GM21786 (cell line): ENCODE results near the gene USP2.

Experiments
- ATAC-seq: cut with Tn5 transposase; IDR thresholded peaks from one replicate; pipeline ENCODE4 v1.9.1; 2021; ENCODE audit not compliant: unreplicated experiment

The USP2 gene

DNA sequence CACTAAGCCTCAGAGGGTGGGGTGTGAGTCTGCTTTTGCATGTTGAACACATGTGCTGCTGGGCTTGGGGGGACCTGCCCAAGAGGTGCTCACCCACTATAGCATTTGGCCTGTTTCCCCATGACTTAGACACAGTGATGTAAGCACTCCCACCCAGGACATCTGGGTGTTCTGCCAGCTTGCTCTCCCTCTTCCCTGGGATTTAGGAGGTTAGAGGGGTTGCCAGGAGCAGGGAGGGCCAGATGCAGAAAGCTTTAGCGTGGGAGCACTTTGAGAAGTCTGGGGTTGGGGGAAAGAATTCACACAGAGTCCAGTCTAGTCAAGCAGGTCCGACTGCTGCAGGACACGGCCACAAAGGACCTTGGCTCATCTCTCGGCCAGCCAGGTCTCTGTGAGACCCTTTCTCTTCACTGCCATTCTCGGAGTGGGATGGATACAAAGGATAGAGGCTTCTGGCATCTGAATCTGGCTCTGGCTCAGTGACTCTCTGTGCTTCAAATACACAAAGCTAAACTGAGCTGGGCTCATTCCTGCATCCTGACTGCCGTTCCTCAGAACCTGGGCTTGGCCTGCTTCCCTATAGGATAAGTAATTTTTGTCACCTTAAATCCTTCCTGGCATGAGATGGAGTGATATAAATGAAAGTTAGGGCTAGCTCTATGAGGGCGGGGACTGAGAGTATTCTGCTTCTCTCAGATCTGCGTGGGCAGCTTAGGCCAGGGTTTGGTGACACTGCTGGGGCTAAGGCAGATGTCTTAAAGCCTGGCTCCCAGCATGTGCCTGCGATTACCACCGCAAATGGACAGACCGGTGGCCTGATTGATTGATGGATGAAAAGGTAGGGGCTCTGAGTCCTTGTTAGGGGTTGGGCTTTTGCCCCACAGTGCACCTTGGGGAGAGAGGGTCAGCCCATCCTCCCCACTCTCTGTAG lies 14.5 kb downstream of the USP2 start:
- no peak for ATAC-seq

DNA sequence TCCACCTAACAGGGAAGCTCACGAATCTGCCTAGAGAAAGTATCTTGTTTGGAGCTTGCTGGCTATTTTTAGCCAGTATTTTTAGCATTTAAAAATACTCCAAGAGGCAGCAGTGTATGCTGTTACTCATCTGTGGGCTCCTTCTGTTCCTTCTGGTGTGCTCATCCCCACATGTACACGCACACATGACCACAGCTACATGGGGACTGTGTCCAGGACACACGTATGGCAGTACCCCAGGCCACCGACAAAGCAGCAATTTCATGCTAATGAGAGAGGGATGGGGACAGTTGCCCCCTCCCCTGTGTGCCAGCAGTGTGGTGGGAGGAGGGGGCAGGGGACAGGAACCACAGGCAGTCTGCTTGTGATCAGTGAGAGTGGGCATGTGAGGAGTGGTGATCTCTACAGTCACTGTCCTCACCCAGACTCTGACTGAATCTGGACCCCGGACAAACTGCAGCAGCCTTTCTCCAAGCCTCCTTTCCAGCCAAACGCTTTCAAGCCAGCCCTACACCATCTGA lies 16.4 kb downstream of the USP2 start:
- no peak for ATAC-seq

DNA sequence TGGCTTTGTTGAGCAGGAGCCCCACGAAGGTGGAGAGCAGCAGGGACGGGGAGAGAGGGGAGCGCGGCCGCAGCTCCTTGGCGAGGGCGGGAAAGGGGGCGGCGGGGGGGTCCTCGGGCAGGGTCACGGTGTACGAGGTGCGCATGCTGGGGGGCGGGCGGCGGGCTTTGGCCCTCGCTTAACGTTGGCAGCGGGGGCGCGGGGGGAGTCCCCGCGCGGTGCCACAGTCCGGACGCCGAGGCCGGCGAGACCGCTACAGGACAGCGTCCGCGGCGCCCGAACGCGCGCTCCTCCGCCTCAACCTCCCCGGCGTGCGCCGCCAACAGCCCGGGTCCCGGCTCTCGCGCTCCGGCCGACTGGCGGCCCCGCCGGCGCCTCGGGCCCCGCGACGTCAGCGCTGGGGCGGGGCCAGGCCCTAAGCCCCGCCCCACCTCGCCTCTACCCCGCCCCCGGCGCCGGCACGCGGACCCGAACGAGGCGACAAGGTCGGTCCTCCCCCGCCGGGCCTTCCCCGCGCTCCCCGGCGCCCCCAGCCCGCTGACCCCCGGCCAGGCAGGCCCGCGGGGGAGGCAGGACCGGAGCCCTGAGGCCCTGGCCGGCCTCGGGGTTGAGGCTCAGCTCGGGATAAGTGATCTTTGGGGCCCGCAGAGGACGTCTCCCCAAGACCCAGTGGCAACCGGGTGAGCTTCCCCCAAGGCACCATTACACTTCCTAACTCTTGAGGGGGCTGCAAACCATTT lies 17.5 kb downstream of the USP2 start:
- ATAC-seq: no peak

DNA sequence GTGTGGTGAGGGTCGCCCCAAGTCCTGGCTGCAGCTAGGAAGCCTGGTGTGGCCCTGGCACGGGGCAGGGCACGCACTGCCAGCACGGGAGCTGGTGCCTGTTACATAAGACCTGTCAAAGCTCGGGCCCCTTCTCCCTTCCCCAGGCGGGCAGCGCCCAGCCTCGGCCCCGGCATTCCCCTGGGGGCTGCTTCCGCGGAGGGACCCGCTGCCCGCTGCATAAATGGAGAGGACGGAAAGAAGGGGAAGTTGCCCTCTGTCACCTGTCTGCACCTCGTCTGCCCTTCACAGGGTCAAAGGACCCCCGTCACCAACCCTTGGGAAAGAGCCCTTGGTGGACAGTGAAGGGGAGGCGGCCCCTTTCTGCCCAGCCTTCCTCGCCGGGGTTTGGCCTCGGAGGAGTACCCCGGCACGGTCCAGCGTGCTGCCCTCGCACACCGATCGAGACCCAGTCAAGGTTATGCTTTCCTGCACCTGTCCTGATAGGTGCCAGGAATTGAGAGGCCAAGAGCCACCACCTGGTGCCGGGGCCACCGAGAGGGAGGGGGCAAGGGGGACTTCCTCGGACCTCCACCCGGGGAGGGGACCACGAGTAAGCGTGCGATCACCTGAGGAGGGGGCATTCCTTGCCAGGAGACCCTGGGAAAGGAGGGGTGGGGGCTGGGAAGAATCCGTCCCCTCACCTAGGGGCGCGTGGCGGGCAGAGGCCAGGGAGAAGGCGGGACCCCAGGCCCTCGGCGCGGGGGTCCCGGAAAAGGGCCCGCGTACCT lies 18.2 kb downstream of the USP2 start:
- ATAC-seq: no peak

DNA sequence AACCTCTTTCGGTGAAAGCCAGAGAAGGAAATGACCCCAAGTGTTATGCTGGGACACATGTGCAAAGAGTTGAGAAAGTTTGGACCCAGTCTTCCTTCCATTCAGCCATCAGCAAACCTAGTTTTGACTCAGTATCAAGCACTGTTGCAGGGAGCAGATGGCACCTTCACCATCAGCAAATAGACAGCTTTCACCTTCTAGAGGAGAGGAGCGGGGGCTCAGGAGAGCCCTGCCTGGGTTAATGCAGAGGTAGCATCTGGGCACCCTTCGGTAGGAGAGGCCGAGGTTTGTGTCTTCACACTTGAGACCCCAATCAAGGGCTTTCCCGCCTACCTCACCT lies 18.8 kb downstream of the USP2 start:
- ATAC-seq: no peak

DNA sequence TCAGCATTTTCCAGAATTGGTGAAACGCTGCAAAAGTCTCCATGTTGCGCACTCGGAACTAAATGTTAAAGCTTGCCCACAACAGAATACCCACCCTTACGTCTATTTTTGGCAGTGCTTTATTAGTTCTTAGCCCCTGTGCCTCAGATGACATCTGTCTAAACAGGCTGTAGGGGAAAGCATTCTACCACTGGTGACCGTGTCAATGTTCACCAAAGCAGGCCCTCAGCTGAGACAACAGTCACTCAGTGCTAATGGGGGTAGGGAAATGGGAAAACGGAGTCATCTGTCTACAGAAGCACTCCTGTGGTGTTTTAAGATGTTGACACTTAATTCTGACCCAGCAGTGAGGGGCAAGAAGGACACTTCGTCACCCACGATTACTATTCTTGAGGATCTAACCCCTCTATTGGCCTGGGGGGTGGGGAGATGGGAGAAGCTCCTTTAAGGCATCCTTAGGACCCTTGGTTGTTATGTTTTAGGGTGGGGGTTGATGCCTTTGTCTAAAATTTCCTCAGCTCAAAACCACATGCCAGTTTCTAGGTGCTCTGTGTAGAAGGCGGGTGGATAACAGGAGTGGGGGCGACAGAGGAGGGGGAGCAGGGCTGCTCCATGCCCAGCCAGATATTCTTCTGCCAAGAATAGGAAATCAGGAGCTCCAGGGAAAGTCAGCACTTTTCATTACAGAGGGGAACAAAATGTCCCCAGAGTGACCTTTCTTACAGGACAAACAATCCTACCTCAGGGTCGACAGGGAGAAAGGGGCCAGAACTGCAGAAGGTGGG lies 19.4 kb downstream of the USP2 start:
- ATAC-seq: no peak

DNA sequence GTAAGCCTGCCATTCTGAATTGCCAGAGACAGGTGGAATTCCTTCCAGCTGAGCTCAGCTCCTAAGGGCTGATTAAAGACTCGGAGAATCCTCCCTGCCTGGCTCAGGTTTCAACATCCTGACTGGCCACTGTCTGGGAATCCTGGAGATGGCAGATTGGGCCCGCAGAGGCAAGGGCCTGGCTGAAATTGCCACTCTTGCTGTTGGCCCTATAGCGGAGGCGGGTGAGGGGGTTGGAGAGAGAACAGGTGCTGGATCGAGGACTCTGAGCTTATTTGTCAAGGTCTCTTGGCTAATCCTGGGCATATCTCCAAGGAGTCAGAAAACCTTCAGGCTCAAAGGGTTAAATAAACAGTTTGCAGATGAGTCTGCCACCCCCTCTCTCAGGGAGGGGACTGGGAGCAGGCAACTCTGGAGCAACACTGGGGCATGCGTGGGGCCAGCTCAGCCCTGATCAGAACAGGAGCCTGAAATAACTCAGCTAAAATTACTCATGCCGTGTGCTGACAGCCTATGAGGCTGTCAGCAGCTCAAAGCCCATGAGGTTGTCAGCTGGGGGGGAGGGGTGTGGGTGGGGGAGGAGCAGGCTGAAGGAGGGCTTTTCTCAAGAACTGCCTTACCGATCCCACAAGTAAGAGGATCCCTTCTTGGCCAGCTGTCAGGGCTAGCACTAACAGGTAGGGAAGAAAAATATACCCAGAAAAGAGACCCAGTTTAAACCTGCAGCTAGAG lies 20.3 kb downstream of the USP2 start:
- ATAC-seq: no peak

DNA sequence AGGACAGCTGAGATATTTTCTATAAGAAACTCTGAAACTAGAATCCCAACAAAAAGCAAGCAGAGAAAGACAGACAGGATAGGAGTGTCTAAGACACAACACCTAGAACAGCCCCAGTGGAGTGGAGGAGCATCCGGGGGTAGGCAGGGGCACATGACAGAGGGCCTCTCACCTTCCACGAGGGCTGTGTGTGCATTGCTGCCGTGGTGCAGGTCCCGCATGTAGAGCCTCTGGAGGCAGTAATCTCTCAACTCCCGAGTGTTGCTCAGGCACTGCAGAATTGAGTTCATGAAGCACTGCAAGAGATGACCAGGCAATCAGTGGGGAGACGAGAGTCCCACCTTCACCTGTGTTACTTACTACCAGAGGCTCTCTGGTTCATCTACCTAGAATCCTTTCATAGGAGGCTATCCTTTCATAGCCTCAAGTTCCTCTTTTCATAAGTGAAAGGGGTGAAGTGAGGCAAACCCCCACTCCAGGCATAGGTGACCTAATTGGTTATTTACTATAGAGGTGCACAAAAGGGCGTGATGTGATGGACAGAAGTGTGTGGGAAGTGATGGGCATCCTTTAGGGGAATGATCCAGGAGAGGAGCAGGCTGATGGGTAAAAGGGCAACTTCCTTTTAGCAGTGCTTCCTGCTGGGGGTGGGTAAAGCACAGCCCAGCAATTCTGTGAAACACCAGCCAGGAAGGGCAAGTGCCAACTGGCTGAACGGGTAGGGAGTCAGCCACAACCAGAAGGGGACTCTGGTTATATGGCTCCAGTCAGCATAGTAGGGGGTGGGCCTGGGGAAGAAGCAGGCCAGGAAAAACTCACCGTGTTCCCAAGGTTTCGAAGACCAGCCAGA lies 21.9 kb downstream of the USP2 start:
- ATAC-seq: no peak

DNA sequence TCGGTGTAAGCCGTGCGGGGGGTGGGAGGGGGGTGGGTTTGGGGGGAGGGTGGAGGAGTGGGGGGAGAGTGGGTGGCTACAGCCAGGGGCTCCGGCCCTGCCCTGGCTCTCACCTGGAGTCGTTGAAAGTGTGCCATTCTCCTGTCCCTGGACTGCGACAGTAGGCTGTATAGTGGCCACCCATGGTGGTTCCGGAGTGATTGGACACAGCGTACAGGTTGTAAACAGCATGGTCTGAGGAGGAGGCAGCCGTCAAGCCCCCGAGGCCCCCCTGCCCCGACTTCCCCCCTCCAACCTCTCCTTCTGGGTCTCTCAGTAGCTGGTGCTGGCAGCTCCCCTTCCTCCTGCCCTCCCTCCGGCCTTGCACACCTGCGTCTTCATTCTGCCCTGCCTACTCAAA lies 24.4 kb downstream of the USP2 start:
- ATAC-seq: no peak

DNA sequence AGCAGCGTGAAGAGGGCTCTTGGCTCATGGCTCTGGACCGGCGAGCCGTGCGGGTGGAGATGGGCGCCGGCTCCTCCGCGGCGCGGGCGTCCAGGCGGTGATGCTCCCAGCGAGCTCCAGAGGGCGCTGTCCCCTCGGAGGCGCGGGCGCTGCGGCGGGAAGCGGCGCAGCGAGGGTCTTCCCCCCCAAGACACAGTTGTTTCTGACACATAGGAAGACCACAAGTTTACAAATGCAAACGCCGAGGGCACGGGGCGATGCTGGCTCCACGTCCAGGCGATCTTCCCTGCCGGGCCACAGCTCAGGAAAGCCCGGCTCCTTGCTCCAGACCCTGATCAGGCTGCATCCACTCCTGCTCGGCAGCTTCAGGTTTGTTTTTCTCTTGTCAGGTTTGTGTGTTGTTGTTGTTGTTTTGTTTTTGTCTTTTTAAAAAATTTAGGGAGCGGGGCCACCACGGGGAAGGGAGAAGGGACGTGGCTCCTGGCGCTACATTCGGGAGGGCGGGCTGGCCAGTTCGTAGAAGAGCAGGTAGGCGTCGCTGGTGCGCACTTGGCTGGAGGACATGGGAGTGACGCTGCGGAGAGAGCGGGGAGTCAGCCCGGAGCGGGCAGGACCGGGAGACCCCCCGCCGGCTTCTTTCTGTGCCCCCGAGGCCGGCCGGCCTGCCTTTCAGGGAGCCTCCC lies 25.0 kb downstream of the USP2 start:
- peak; percentile 68 for ATAC-seq

DNA sequence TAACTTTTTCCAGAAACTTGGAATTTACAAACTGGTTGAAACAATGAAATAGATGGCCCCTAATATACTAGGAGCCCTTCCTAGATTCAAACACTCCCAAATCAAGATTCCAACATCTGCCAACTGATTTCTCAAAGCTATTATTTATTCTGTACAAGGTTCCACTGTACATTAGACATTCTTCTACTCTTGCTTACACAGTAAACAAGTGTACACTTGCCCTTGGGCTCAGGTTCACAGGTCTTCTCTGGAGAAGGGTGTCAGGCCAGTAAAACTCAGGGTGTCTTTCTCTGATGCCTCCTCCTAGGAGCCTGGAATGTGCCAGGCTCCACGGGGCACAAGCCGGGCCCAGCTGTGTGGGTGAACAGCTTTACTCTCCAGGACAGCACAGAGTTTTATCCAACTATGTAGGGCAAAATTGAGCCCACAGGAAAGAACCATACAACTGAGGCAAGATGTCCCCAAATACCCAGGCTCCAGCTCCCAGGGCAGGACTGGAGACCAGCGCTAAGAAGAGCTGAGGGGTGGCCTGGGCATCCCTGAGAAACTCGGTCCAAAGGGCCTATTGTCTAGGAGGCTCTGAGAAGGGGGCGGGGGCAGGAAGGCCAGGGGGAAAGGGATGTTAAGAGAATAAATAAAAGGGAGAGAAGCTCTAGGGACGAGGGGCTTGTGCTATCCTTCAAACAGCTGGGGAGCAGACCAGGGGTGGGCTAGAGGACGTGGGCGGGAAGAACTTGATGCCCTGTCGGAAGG lies 26.2 kb downstream of the USP2 start:
- ATAC-seq: no peak

DNA sequence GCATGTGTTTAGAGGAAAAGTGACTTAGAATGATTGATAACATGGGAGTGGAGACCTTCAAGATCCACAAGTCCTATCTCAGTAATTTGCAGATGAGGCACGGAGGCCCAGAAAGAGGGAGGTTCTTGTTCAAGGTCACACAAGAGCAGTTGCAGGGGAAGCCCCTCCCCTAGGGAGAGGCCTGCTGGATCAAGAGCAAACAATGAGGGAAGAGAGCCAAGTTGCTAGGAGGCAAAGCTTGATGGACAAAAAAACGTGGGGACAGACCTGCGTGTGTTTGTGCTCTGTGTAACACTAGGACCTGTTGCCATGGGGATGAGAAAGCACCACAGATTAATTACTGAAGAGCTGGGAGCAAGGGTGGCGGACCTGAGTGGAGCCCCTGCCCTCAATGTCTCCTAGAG lies 28.6 kb downstream of the USP2 start:
- no peak for ATAC-seq

DNA sequence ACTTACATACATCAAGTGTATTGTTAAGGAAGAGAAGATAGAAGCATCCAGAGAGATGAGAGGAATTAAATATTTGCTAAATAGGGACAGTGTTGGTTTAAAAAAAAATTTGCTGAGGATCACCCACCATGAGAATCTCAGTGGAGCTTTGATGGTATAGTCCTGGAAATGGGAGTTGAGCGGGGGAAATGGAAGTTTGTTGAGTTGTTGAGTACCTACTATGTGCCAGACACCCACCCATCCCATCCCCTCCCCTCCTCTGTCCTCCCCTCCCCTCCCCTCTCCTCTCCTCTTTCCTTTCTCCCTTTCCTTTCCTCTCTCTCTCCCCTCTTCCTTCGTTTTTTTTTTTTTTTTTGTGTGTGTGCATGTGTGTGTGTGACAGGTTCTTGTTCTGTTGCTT lies 30.3 kb downstream of the USP2 start:
- ATAC-seq: no peak

DNA sequence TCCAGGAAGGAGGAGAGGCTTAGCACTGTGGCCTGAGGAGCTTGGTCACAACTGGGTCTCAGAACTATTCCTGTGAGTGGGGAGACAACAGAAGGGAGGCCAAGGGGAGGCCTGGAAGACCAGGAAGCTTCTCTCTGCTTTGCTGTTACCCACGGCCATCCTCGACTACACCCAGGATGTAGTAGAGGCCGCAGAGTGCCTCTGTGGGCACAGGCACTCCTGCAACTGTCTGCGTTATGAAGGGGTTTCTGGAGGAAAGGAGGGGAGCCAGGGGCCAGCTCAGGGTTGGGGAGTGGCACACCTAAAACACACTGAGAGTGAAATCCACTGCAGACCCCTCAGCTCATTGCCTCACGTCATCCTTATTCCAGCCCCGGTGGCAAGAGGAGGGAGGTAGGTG lies 31.2 kb downstream of the USP2 start:
- no peak for ATAC-seq

DNA sequence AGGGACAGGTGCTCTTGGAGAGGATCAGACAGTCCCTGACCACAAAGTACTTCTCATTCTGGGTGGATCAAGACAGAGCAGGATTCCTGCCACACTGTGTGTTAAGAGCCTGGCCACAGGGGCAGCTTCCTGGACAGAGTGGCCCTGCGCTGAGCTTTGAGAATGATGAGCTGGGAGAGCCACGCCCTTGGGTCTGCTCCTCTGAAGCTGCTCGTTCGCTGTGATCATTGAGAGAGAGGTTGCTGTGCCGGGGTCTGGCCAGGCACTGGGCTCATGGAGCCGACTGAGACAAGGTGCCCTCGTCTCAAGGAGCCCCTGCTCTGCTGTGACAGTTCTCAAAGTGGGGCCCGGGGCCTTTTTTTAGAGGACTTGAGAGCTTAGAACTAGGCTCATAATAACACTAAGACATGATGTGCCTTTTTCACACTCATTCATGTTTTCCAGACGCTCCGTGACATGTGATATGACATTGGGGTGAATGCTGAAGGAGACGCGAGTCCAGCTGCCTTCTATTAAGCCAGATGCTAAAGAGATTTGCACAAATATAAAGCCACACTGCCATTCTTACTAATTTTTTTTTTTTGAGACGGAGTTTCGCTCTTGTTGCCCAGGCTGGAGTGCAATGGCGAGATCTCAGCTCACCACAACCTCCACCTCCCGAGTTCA lies 33.4 kb downstream of the USP2 start:
- ATAC-seq: no peak

DNA sequence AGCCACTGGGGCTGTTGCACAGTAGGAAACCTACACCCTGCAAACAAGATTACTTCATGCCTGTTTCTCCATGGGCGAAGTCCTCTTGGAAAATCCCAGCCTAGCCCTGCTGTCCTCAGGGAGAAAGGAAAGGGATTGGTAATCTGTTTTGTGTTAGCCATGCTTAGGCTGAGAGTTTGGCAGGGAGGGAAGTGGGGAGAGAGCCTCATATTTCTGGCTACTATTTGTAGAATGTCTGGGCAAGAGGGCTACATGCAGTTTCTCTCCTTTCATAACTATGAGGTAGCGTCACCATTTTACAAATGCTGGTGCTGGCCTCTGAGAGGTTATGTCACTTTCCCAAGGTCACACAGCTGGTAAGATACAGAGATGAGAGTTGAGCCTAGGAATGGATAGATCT lies 34.2 kb downstream of the USP2 start:
- no peak for ATAC-seq

DNA sequence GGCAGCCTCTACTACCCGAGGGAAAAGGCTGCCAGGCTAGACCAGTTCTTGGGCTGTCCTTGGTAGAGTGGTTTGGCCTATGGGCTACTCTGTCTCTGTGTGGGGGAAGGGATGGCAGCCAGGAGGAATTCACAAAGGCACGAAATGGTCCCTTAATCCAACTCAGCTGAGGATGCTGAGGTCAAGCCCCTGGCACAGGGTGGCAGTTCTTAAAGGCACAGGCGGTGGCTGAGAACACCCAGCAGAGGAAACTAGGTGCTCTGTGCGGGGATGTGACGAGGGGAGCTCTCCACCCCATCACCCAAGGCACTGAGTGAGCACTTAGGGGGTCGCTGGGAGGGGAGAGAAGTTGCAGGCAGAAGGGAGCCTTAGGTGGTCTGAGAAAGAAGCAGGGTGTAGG lies 34.9 kb downstream of the USP2 start, which contains the start of gene MFRP:
TSS of gene MFRP (minus strand) at position 101 of the 400 bp plus-strand sequence. CDS start 192 bp downstream, outside the sequence.
- no peak for ATAC-seq
